Activated naive CD4-positive, alpha-beta T cell treated with anti-CD3 and anti-CD28 coated beads, Interleukin-2, amount 50 U/mL, for 24 hours (primary cell): ENCODE data around the gene UNC50.

ENCODE experiments used
- H3K27ac Mint-ChIP-seq: one replicate; pipeline ENCODE4 v1.8.0; 2021; ENCODE audit warnings: mild to moderate bottlenecking, mixed read lengths
- H3K27me3 Mint-ChIP-seq: one replicate; pipeline ENCODE4 v1.8.0; 2021; ENCODE audit warnings: mixed read lengths
- H3K36me3 Mint-ChIP-seq: one replicate; pipeline ENCODE4 v1.8.0; 2021; ENCODE audit warnings: mixed read lengths
- H3K4me1 Mint-ChIP-seq: one replicate; pipeline ENCODE4 v1.8.0; 2021; ENCODE audit warnings: mixed read lengths
- H3K4me3 Mint-ChIP-seq: one replicate; pipeline ENCODE4 v1.8.0; 2021; ENCODE audit warnings: mild to moderate bottlenecking, mixed read lengths
- H3K9me3 Mint-ChIP-seq: one replicate; pipeline ENCODE4 v1.8.0; 2021; ENCODE audit warnings: mixed read lengths

Gene UNC50

DNA sequence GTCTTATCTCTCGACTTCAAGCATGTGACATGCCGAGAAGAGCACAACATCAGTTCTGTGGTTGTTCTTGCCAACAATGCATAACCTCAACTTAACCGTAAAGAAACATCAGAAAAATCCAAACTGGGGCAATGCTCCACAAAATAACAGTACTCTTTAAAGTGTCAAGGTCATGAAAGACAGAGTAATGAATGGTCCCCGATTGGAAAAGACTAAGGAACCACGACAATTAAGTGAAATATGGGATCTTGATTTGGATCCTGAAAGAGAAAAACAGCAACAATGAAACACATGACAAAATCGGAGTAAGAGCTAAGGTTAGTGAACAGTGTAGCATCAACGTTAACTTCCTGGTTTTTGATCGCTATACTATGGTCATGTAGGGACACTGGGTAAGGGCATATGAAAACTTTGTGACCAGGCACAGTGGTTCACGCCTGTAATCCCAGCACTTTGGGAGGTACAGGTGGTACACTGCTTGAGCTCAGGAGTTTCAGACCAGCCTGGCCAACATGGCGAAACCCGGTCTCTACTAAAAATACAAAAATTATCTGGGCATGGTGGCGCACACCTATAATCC lies 55.2 kb downstream of the UNC50 start:
- no peaks in the 10 kb centered on the region for H3K27me3 Mint-ChIP-seq
- peaks cover 76% of the 10 kb centered on the region for H3K4me1 Mint-ChIP-seq
- peak overlapping the region; percentile 90 for H3K4me3 Mint-ChIP-seq
- H3K36me3 Mint-ChIP-seq, result peaks cover 40% of the 10 kb centered on the region
- H3K9me3 Mint-ChIP-seq, result peaks cover 19% of the 10 kb centered on the region
- H3K27ac Mint-ChIP-seq, result peak overlapping the region; percentile 99

DNA sequence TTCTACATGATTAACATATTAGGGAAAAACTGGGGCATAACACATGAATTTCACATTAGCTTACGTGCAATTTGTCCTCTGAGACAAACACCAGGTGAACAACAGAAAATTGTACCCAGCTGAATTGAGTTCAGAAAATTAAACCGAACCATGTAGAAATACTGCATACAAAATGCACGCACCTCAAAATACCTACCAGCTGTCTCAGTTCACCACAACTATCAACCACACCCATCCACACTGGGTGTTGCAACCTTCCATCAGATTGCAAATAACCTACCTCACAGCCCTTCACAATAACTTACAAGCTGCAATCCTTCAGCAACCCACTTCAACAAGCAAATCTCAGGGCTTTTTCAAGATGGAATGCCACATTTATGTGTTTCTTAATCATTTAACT lies 55.9 kb downstream of the UNC50 start:
- H3K4me1 Mint-ChIP-seq, result peaks cover 76% of the 10 kb centered on the region

DNA sequence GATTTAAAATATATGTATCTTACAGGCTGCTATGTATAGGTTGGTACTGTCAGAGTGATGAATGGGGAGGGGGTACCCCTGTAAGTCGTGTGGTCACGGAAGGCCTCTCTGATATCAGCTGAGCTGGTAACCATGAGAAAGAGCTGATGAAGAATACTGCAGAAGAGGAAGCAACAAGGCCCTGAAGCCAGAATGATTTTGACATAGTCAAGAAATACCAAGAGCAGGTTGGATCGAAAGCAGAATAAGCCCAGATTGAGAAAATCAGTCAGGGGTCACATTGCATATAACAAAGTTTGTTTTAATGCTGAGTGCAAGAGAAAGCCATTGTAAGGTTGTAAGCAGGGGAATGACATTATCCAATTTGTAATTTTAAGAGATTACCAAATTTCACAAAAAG lies 57.3 kb downstream of the UNC50 start:
- peak overlapping the region; percentile 96 for H3K27ac Mint-ChIP-seq
- peaks cover 47% of the 10 kb centered on the region for H3K36me3 Mint-ChIP-seq
- H3K4me1 Mint-ChIP-seq, result peaks cover 73% of the 10 kb centered on the region
- no peaks in the 10 kb centered on the region for H3K27me3 Mint-ChIP-seq
- H3K4me3 Mint-ChIP-seq, result peak overlapping the region; percentile 5
- H3K9me3 Mint-ChIP-seq, result peaks cover 14% of the 10 kb centered on the region

More for the DNA sequence above, 55.9 kb downstream of the UNC50 start:
- H3K27ac Mint-ChIP-seq, result peak overlapping the region; percentile 97
- H3K36me3 Mint-ChIP-seq, result peaks cover 46% of the 10 kb centered on the region
- peaks cover 19% of the 10 kb centered on the region for H3K9me3 Mint-ChIP-seq
- peak overlapping the region; percentile 74 for H3K4me3 Mint-ChIP-seq
- H3K27me3 Mint-ChIP-seq, result no peaks in the 10 kb centered on the region
